HepG2 (cell line): ENCODE results near the gene PSMD10. TPM values are rescaled to one million over a fixed set of nuclear protein-coding genes. Genes with fewer than 3 reads are reported as not detected.

ENCODE experiments used
- ATAC-seq: fragments of 200-7000 bp; cut with Tn5 transposase; 3 replicates; pipeline ENCODE4 v1.9.1; 2020; ENCODE audit warnings: mild to moderate bottlenecking, moderate library complexity
- BruUV-seq: library from RNA; stranded (reverse); fragments of 400-500 nt; replicated peaks from 2 replicates; lab custom pipeline; 2021; lab: Mats Ljungman, UMichigan
- CTCF ChIA-PET: fragments of 300-600 bp; formaldehyde crosslinking; extraction: SDS; loops from one replicate; lab custom pipeline; 2021; ENCODE audit warnings: low total read pairs, inconsistent platforms, low intra/inter-chr PET ratio; lab: Yijun Ruan, JAX
- POLR2A ChIA-PET: fragments of 350-600 bp; sonication (Branson Sonifier 250); formaldehyde crosslinking; loops from one replicate; lab custom pipeline; 2020; ENCODE audit warnings: antibody characterized with exemption, inconsistent platforms; lab: Yijun Ruan, JAX
- DNase-seq: peaks from one replicate; pipeline ENCODE4 v3.0.0-alpha.2; 2015; ENCODE audit warnings: low spot score
- FAIRE-seq: peaks from 3 replicates; lab custom pipeline; 2011; peaks lifted over from hg19 to GRCh38; lab: Jason Lieb, UNC
- H2AFZ ChIP-seq: one replicate; pipeline ENCODE4 v1.6.1; 2011; ENCODE audit warnings: low read length, inconsistent platforms
- H3K27ac ChIP-seq: fragments of 300-600 bp; 3 replicates; pipeline ENCODE4 v1.8.0; 2011; ENCODE audit warnings: mixed run types, mild to moderate bottlenecking, mixed read lengths, low read length, inconsistent platforms; ENCODE audit not compliant: insufficient read depth; ENCODE audit errors: extremely low read length
- H3K27me3 ChIP-seq, 2 experiments: fragments of 200-600 bp in 1 of 2; 2 replicates in 1 of 2; 3 replicates in 1 of 2; pipeline versions ENCODE4 v1.6.0 to v1.8.0; 2011; ENCODE audit warnings: low read length in 2 of 2, mild to moderate bottlenecking in 2 of 2, moderate library complexity in 2 of 2, inconsistent platforms in 1 of 2; ENCODE audit not compliant: insufficient read depth in 2 of 2, control insufficient read depth in 1 of 2
- H3K36me3 ChIP-seq, 2 experiments: fragments of 200-600 bp in 1 of 2; replicated peaks in 1 of 2; 2 replicates in 1 of 2; 3 replicates in 1 of 2; pipeline versions ENCODE4 v1.5.1 to v1.8.0; 2011; ENCODE audit warnings: low read length in 2 of 2, inconsistent platforms in 1 of 2; ENCODE audit not compliant: insufficient read depth in 2 of 2, control insufficient read depth in 1 of 2
- H3K4me1 ChIP-seq: 2 replicates; pipeline ENCODE4 v1.5.1; 2012; ENCODE audit warnings: low read length, inconsistent platforms; ENCODE audit not compliant: insufficient read depth
- H3K4me2 ChIP-seq: 2 replicates; pipeline ENCODE4 v1.6.0; 2011; ENCODE audit warnings: low read depth, low read length, inconsistent platforms
- H3K4me3 ChIP-seq, 3 experiments: fragments of 200-600 bp in 1 of 3; sonication (generic), shearing (Covaris generic) in 1 of 3; replicated peaks in 1 of 3; 2 replicates each; pipeline ENCODE4 v1.5.1; 2011 to 2016; ENCODE audit warnings: low read length in 3 of 3, inconsistent platforms in 2 of 3, low read depth in 2 of 3, mild to moderate bottlenecking in 2 of 3, control low read depth in 1 of 3, mixed read lengths in 1 of 3; ENCODE audit not compliant: insufficient read depth in 1 of 3
- H3K79me2 ChIP-seq: one replicate; pipeline ENCODE4 v1.6.1; 2011; ENCODE audit warnings: low read length, inconsistent platforms; ENCODE audit not compliant: insufficient read depth
- H3K9ac ChIP-seq: 2 replicates; pipeline ENCODE4 v1.6.0; 2011; ENCODE audit warnings: mild to moderate bottlenecking, low read depth, low read length, inconsistent platforms; ENCODE audit not compliant: insufficient read depth
- H3K9me3 ChIP-seq: 2 replicates; pipeline ENCODE4 v1.5.1; 2012; ENCODE audit warnings: mild to moderate bottlenecking, low read length
- H4K20me1 ChIP-seq: 2 replicates; pipeline ENCODE4 v1.6.0; 2011; ENCODE audit warnings: inconsistent platforms, mild to moderate bottlenecking, low read length, moderate library complexity; ENCODE audit not compliant: insufficient read depth
- ARID4A ChIP-seq: sonication (generic); formaldehyde crosslinking; IDR thresholded peaks from 2 replicates; pipeline ENCODE4 v1.5.0; 2020; ENCODE audit warnings: mild to moderate bottlenecking, missing genetic modification reagents, borderline replicate concordance
- DZIP1 ChIP-seq: sonication (generic); formaldehyde crosslinking; IDR thresholded peaks from 2 replicates; pipeline ENCODE4 v1.5.0; 2020; ENCODE audit warnings: mild to moderate bottlenecking, missing genetic modification reagents
- HNF4G ChIP-seq, 2 experiments: sonication (generic) in 1 of 2; formaldehyde crosslinking in 1 of 2; IDR thresholded peaks; 2 replicates each; pipeline versions ENCODE4 v1.4.0 to v1.6.1; 2011 to 2020; ENCODE audit warnings: borderline replicate concordance in 2 of 2, low read depth in 2 of 2, mild to moderate bottlenecking in 2 of 2, low read length in 1 of 2, missing genetic modification reagents in 1 of 2, moderate library complexity in 1 of 2
- MAFG ChIP-seq: sonication (generic); formaldehyde crosslinking; IDR thresholded peaks from 2 replicates; pipeline ENCODE4 v1.5.1; 2020; ENCODE audit warnings: mild to moderate bottlenecking, missing genetic modification reagents
- RFX5 ChIP-seq: IDR thresholded peaks from 2 replicates; pipeline ENCODE4 v1.6.1; 2011; ENCODE audit warnings: low read depth, low read length, improper control_type of control experiment
- SNAI1 ChIP-seq: sonication (generic); formaldehyde crosslinking; IDR thresholded peaks from 2 replicates; pipeline ENCODE4 v1.5.0; 2020; ENCODE audit warnings: mild to moderate bottlenecking, missing genetic modification reagents, borderline replicate concordance
- SNAPC5 ChIP-seq: sonication (generic); formaldehyde crosslinking; IDR thresholded peaks from 2 replicates; pipeline ENCODE4 v1.8.1; 2023; ENCODE audit warnings: mild to moderate bottlenecking, missing genetic modification reagents, borderline replicate concordance
- SUZ12 ChIP-seq: fragments of 150-350 bp; IDR thresholded peaks from 2 replicates; pipeline ENCODE4 v1.6.1; 2014; ENCODE audit warnings: low read depth, low read length
- ZNF136 ChIP-seq: sonication (generic); formaldehyde crosslinking; IDR thresholded peaks from 2 replicates; pipeline ENCODE4 v1.8.1; 2022; ENCODE audit warnings: low read depth, mild to moderate bottlenecking, moderate library complexity, missing genetic modification reagents
- ZNF335 ChIP-seq: sonication (generic); formaldehyde crosslinking; IDR thresholded peaks from 2 replicates; pipeline ENCODE4 v1.4.0; 2020; ENCODE audit warnings: missing genetic modification reagents
- ZNF414 ChIP-seq: sonication (generic); formaldehyde crosslinking; IDR thresholded peaks from 2 replicates; pipeline ENCODE4 v1.5.0; 2020; ENCODE audit warnings: missing genetic modification reagents
- ZNF577 ChIP-seq: sonication (generic); formaldehyde crosslinking; IDR thresholded peaks from 2 replicates; pipeline ENCODE4 v1.4.0; 2020; ENCODE audit warnings: mild to moderate bottlenecking, low read depth, missing genetic modification reagents, borderline replicate concordance
- ZNF777 ChIP-seq: sonication (generic); formaldehyde crosslinking; IDR thresholded peaks from 2 replicates; pipeline ENCODE4 v1.4.0; 2020; ENCODE audit warnings: missing genetic modification reagents
- ZNF784 ChIP-seq: sonication (generic); formaldehyde crosslinking; IDR thresholded peaks from 2 replicates; pipeline ENCODE4 v1.5.1; 2020; ENCODE audit warnings: missing genetic modification reagents, mild to moderate bottlenecking, borderline replicate concordance
- ZNF841 ChIP-seq: sonication (generic); formaldehyde crosslinking; IDR thresholded peaks from 2 replicates; pipeline ENCODE4 v1.8.1; 2023; ENCODE audit warnings: missing genetic modification reagents, borderline replicate concordance
- WGBS: methylation state at CpG from one replicate; pipeline ENCODE4 v1.1.6; 2017; ENCODE audit warnings: low lambda C conversion rate; 5-methylcytosine and 5-hydroxymethylcytosine counted together
- in situ Hi-C: cut with HindIII; loops from 2 replicates; pipeline ENCODE4 v1.10.0; 2017; ENCODE audit warnings: low pct_unique_long_range_greater_than_20kb; ENCODE audit not compliant: extremely low pct_ligation_motif_present
- intact Hi-C: fragments of 100-400 bp; cut with micrococcal nuclease; formaldehyde crosslinking; loops from one replicate; pipeline ENCODE4 v1.10.0; 2022; ENCODE audit not compliant: unreplicated experiment
- polyA plus RNA-seq, 8 experiments: library from polyadenylated mRNA; depleted of rRNA in 3 of 8; stranded (reverse) in 7 of 8; unstranded in 1 of 8; fragments of >200 nt; fragmentation: Illumina TruSeq in 4 of 8; extraction: Trizol in 4 of 8; gene quantifications; 2 replicates each; pipeline versions ENCODE4 v1.2.1 to v1.2.3, GENCODE V29; 2011 to 2016; ENCODE audit warnings: low read depth in 4 of 8, missing spikeins in 1 of 8, mixed read lengths in 1 of 8; ENCODE audit not compliant: insufficient read depth in 1 of 8
- total RNA-seq, 5 experiments: library from RNA; depleted of rRNA; stranded (reverse); fragments of >200 nt; fragmentation: Illumina TruSeq; extraction: Trizol; gene quantifications; 2 replicates each; pipeline ENCODE4 v1.2.3, GENCODE V29; 2016; ENCODE audit warnings: low read depth in 1 of 5

PSMD10 gene
- total and polyA plus RNA-seq, 2 of the 13 experiments (the other 11 are each of a cell fraction or from before 2014, with no cell fraction given) = 56.4 to 65.3 TPM

GRCh38 chrX:108097380-108097779 is 6.0 kb upstream of the PSMD10 start:
- no peak overlapping the region for H3K27ac ChIP-seq
- POLR2A ChIA-PET = no interaction called here
- CTCF ChIA-PET = no interaction called here
- no peaks in the 10 kb centered on the region for H3K4me1 ChIP-seq
- 98% methylated on average over 2 of the region's 2 CpGs for WGBS
- H3K36me3 ChIP-seq = no peaks in the 10 kb centered on the region
- TF ChIP-seq SNAPC5 (CRISPR knock-in tag) = no peak
- TF ChIP-seq DZIP1 (CRISPR knock-in tag) = no peak
- no peak for TF ChIP-seq RFX5
- no peak for TF ChIP-seq ARID4A (CRISPR knock-in tag)
- TF ChIP-seq ZNF335 (CRISPR knock-in tag) = no peak
- no peak for TF ChIP-seq ZNF841
- TF ChIP-seq HNF4G (IDR thresholded peaks at IDR 0.05; ENCODE audit: borderline replicate concordance, low read depth, low read length) = no peak
- no peak for TF ChIP-seq HNF4G (CRISPR knock-in tag; IDR thresholded peaks at IDR 0.05; ENCODE audit: borderline replicate concordance, low read depth)
- TF ChIP-seq SNAI1 (CRISPR knock-in tag) = no peak
- TF ChIP-seq ZNF414 (CRISPR knock-in tag) = no peak
- no peak for TF ChIP-seq ZNF136 (CRISPR knock-in tag)
- TF ChIP-seq MAFG (CRISPR knock-in tag) = no peak
- no peak for TF ChIP-seq ZNF577 (CRISPR knock-in tag)
- no peak for TF ChIP-seq SUZ12
- no peak for TF ChIP-seq ZNF777
- TF ChIP-seq ZNF784 (CRISPR knock-in tag) = no peak
- intact Hi-C loops (no loop called here), in situ Hi-C loops (no loop called here)
- no peaks in the 10 kb centered on the region for H4K20me1 ChIP-seq
- no peak overlapping the region for H3K4me2 ChIP-seq
- FAIRE-seq = no peak
- H3K79me2 ChIP-seq = no peaks in the 10 kb centered on the region
- ATAC-seq = no peak
- H3K4me3 ChIP-seq = no peak overlapping the region
- BruUV-seq = no TSS peak
- H2AFZ ChIP-seq = no peak overlapping the region
- DNase-seq = no peak
- no peaks in the 10 kb centered on the region for H3K9me3 ChIP-seq
- H3K27me3 ChIP-seq = no peaks in the 10 kb centered on the region
- H3K9ac ChIP-seq = no peak overlapping the region
